Muscle layer of colon (tissue), 2 donors: ENCODE measurements around the gene NPFF.

ENCODE experiments used
- H3K27ac ChIP-seq: one replicate; pipeline ENCODE4 v1.7.0; 2013; ENCODE audit warnings: low read depth, mild to moderate bottlenecking, low read length, moderate library complexity
- H3K27me3 ChIP-seq, 2 donors: one replicate each; pipeline ENCODE4 v1.7.0; 2013; ENCODE audit warnings: low read length in 2 of 2, mild to moderate bottlenecking in 2 of 2; ENCODE audit not compliant: insufficient read depth in 2 of 2, control insufficient read depth in 1 of 2
- H3K36me3 ChIP-seq: one replicate; pipeline ENCODE4 v1.7.0; 2013; ENCODE audit warnings: mild to moderate bottlenecking, low read length; ENCODE audit not compliant: insufficient read depth
- H3K4me1 ChIP-seq: one replicate; pipeline ENCODE4 v1.7.0; 2013; ENCODE audit warnings: mild to moderate bottlenecking, low read length; ENCODE audit not compliant: insufficient read depth
- H3K4me3 ChIP-seq, 2 donors: one replicate each; pipeline ENCODE4 v1.7.0; 2013; ENCODE audit warnings: low read length in 2 of 2, low read depth in 1 of 2, mild to moderate bottlenecking in 1 of 2, moderate library complexity in 1 of 2
- H3K9ac ChIP-seq: one replicate; pipeline ENCODE4 v1.7.0; 2013; ENCODE audit warnings: low read length
- H3K9me3 ChIP-seq: one replicate; pipeline ENCODE4 v1.7.0; 2013; ENCODE audit warnings: mild to moderate bottlenecking, low read length
- donor health status: abdominal sarcoma.
- donor health status: Adenocarcinoma of cecum.

NPFF gene

DNA sequence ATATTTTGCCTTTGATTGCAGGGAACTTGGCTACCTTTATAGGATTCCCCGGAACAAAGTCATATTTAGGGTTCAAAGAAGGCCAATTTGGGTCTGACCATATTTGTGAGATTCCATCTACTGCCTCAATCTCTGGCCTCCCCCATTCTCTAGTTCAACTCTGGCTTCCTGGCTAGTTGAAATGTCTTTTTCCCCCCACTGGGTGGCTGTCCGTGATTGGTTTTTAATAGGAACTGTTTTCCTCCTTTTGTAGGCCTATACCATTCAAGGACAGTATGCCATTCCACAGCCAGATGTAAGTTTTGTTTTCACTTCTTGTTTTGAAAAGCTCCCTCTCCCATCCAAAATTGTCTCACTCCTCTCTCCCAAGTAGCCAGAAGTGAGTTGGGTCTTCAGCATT is 41.6 kb downstream of the NPFF start:
- Histone ChIP-seq H3K36me3 (peaks cover 97% of the 10 kb centered on the region), H3K27me3 (no peaks in the 10 kb centered on the region), H3K4me3 (no peak overlapping the region), H3K27ac (no peak overlapping the region), H3K9me3 (no peaks in the 10 kb centered on the region), H3K4me1 (no peaks in the 10 kb centered on the region), H3K9ac (no peak overlapping the region)

DNA sequence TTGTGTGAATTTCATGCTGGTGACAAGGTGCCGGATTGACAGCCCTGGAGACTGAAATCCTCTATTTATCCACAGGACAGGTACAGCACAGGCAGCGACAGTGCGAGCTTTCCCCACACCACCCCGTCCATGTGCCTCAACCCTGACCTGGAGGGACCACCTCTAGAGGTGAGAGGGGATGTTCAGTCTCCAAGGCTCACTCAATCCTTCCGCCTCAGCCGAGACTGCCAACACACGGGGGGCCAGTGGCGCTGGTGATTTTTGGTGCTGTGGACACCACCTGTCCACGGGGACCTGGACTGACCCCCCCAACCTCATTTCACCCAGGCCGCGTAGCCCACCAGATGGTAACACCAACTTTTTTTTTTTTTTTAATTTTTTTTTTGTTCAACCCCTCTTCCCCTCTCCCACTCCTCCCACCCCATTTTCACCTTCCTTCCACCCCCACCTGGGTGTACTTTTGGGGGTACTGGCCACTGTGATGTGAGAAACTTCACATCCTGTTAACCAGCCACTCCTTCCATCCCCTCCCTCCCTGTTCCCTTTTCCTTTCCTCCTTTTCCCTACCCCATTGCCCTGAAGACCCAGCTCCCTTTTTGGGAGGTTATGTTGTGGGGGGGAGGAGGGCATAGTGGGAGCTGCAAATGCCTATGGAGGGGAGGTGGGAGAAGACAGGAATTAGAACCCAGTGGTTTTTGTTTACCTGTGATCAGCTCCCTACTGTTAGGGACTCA is 42.4 kb downstream of the NPFF start:
- Histone ChIP-seq H3K9me3 (no peaks in the 10 kb centered on the region), H3K4me3 (no peak overlapping the region), H3K4me1 (no peaks in the 10 kb centered on the region), H3K36me3 (peaks cover 98% of the 10 kb centered on the region), H3K27me3 (no peaks in the 10 kb centered on the region), H3K27ac (no peak overlapping the region), H3K9ac (no peak overlapping the region)

DNA sequence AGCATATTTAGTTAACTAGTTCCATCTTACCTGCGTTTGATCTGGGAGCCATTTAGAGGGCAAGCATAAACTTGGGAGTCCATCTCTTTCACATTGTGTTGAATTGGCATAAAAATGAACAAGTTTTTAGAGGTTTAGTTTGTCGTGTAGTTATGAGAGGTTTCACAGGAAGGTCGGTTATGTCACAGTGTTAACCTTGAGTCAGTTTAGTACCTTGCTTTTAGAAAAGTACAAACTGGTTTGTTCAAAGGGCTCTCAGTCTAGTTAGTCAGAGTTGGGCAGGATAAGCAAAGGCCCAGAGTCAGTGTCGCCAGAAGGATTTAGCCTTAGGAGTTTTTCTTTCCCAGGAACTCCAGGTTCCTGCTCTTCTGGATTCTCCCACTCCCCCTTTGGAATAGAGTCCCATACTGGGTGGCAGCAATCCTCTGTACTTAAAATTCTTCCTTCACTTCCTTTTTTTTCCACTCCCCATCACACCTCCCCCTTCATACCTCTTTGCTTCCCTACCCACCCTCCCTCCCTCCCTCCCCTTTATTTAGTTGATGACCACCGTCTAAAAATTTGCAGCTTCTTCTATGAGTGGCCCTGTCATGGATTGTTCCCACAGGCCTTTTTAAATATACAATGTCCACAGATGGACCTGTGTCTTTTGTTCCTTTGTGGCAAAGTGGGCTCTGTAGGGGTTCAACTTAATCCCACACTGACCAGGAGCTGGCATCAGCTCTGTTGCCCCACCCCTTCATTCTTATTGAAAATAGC is 43.3 kb downstream of the NPFF start:
- no peaks in the 10 kb centered on the region for H3K4me1 ChIP-seq
- H3K9me3 ChIP-seq, result no peaks in the 10 kb centered on the region
- no peak overlapping the region for H3K9ac ChIP-seq
- H3K36me3 ChIP-seq, result peaks cover 99% of the 10 kb centered on the region
- no peaks in the 10 kb centered on the region for H3K27me3 ChIP-seq
- H3K27ac ChIP-seq, result no peak overlapping the region
- H3K4me3 ChIP-seq, result no peak overlapping the region

DNA sequence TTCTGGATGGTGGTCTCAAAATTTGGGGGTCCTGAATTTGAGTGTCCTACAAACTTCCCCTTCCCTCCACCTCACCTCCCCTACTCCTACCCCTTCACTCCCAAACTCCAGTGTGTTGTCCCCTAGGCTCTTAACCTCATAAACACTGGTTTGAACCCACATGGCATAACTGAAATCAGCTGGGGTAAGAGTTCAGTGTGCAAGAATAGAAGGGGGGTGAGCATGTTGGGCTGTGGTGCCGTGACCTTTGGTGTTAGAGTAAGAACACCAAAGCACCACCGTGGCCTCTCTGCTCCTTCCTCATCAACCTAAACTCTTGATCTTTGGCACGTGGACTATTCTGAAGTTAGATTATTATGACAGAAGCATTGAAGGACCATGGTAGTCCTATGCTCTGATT is 44.3 kb downstream of the NPFF start:
- H3K9me3 ChIP-seq, result no peaks in the 10 kb centered on the region
- no peaks in the 10 kb centered on the region for H3K27me3 ChIP-seq
- peaks cover 96% of the 10 kb centered on the region for H3K36me3 ChIP-seq
- no peak overlapping the region for H3K9ac ChIP-seq
- H3K4me1 ChIP-seq, result no peaks in the 10 kb centered on the region
- H3K4me3 ChIP-seq, result no peak overlapping the region
- no peak overlapping the region for H3K27ac ChIP-seq

DNA sequence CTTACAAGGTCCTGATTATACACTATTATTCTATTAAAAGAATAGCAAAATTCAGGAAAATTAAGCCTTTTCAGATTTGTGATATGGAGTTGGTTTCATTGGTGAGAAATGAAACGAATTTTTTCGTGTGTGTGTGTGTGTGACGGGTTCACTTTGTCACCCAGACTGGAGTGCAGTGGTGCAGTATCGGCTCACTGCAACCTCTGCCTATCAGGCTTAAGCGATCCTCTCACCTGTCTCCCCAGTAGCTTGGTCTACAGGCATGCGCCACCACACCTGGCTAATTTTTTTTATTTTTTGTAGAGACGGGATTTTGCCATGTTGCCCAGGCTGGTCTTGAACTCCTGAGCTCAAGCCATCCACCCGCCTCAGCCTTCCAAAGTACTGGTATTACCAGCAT is 45.7 kb downstream of the NPFF start:
- no peaks in the 10 kb centered on the region for H3K27me3 ChIP-seq
- no peak overlapping the region for H3K27ac ChIP-seq
- H3K36me3 ChIP-seq, result peaks cover 94% of the 10 kb centered on the region
- no peaks in the 10 kb centered on the region for H3K9me3 ChIP-seq
- H3K4me3 ChIP-seq, result no peak overlapping the region
- no peak overlapping the region for H3K9ac ChIP-seq
- H3K4me1 ChIP-seq, result no peaks in the 10 kb centered on the region

DNA sequence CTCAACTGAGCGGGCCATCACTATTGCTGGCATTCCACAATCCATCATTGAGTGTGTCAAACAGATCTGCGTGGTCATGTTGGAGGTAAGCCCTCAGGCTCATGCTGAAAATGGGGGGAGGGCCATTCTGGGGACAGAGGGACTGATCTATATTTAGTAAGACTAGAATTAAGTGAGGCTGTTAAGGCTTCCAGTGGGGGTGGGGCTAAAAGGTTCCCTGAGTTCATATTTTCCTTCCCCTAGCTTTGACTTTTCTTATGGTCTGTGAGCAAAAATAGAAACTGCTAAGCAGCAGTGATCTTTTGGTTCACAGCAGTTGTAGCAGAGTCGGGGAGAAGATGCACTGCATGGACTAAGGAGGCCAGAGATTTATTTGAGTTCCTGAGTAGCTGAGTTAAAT is 46.2 kb downstream of the NPFF start:
- H3K27me3 ChIP-seq, result no peaks in the 10 kb centered on the region
- H3K4me3 ChIP-seq, result no peak overlapping the region
- H3K27ac ChIP-seq, result no peak overlapping the region
- H3K9ac ChIP-seq, result no peak overlapping the region
- no peaks in the 10 kb centered on the region for H3K4me1 ChIP-seq
- H3K9me3 ChIP-seq, result no peaks in the 10 kb centered on the region
- peaks cover 94% of the 10 kb centered on the region for H3K36me3 ChIP-seq

DNA sequence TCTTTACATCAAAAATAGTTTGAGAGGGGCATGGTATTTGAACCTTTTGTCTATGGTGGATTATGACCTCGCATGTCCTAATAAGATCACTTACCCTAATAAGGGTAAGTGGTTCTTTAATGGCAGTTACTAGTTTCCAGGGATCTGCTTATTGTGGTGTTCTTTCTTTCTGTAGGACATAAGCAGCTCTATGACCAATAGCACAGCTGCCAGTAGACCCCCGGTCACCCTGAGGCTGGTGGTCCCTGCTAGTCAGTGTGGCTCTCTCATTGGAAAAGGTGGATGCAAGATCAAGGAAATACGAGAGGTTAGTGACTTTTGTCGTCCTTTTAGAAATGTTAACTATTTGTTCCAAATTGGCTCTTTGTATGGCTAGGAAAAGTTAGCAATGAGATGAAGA is 48.2 kb downstream of the NPFF start:
- H3K27me3 ChIP-seq, result no peaks in the 10 kb centered on the region
- peaks cover 93% of the 10 kb centered on the region for H3K36me3 ChIP-seq
- peaks cover 7% of the 10 kb centered on the region for H3K4me1 ChIP-seq
- H3K4me3 ChIP-seq, result no peak overlapping the region
- H3K9ac ChIP-seq, result no peak overlapping the region
- no peak overlapping the region for H3K27ac ChIP-seq
- H3K9me3 ChIP-seq, result no peaks in the 10 kb centered on the region
